Transverse colon (tissue), 4 donors: ENCODE results near the gene ADD1.

ENCODE experiments used
- CTCF ChIP-seq, 5 experiments: fragments of 200-600 bp in 3 of 5; fragments of 450-650 bp in 2 of 5; sonication (generic) in 3 of 5; IDR thresholded peaks; 1 replicate in 2 of 5; 2 replicates in 3 of 5; pipeline ENCODE4 v1.5.1; 2016 to 2017; ENCODE audit warnings: antibody characterized with exemption in 5 of 5, inconsistent platforms in 3 of 5, mild to moderate bottlenecking in 2 of 5, moderate library complexity in 1 of 5
- POLR2AphosphoS5 ChIP-seq, 3 donors: sonication (generic); formaldehyde crosslinking; IDR thresholded peaks; one replicate each; pipeline ENCODE4 v1.6.1; 2016; ENCODE audit warnings: antibody characterized with exemption in 3 of 3

- TF ChIP-seq POLR2AphosphoS5 (IDR thresholded peaks at IDR 0.05): no peak
- TF ChIP-seq CTCF (IDR thresholded peaks at IDR 0.05): no peak
These were observed 28.9 kb upstream of the ADD1 start for GRCh38 chr4:2814627-2815270.
